Panc1 (cell line): ENCODE measurements around the gene C21orf91. TPM values are rescaled to one million over a fixed set of nuclear protein-coding genes. Genes with fewer than 3 reads are reported as not detected.

Experiments
- total RNA-seq: library from RNA; stranded (reverse); gene quantifications from one replicate; pipeline ENCODE4 v1.2.1, GENCODE V29; 2021; ENCODE audit not compliant: unreplicated experiment

Gene C21orf91
- total RNA-seq, 1 experiment from 2014 or later = 13.3 TPM

Other genes starting within 250 kb of the C21orf91 start
- gene BTG3, start 206.5 kb downstream of the C21orf91 start, total RNA-seq = 20.1 TPM